GM18502 (cell line): Measurements from ENCODE around the gene IGFBP2.

ENCODE experiments used
- ATAC-seq: cut with Tn5 transposase; IDR thresholded peaks from one replicate; pipeline ENCODE4 v1.9.1; 2021; ENCODE audit warnings: mild to moderate bottlenecking; ENCODE audit not compliant: unreplicated experiment, poor library complexity

The IGFBP2 gene

DNA sequence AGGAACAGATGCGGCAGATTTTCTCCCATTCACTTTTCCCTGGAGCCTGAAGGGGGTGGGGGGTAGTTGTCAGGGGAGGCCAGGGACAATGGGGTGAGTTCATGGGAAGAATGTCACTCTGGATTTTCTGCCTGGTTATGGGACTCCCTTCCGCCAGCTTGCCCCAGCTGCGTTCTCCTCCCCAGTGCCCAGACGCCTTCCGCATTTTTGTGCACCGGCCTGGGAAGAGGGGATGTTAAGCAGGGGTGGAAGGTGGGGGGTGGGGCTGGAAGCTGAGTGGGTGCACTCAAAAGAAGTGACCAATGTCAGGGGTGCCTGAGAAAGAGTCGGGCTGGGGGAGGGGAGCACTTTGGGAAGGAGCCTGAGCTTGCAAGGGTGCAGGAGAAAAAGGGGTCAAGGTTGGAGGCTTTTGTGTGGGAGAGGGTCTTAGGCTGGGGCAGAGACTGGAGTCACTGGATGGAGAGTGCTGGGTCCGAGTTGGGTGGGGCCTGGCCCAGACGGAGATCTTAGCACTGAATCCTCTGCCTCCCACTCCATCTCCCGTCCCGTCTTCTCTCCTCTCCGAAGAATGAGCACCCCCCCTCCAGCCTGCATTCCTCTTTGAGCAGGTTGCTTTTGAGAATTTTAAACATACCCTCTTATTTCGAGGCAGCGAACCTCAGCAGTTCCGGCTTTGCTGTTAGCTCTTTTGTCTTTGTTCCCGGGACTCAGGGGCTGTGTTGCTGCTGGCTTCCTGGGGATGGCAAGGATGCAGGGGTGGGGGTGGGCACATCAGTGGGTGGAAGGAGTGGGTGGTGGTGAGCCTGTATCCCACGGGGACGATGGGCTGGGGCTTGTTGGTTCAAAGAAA is 2.7 kb downstream of the IGFBP2 start:
- ATAC-seq = no peak

DNA sequence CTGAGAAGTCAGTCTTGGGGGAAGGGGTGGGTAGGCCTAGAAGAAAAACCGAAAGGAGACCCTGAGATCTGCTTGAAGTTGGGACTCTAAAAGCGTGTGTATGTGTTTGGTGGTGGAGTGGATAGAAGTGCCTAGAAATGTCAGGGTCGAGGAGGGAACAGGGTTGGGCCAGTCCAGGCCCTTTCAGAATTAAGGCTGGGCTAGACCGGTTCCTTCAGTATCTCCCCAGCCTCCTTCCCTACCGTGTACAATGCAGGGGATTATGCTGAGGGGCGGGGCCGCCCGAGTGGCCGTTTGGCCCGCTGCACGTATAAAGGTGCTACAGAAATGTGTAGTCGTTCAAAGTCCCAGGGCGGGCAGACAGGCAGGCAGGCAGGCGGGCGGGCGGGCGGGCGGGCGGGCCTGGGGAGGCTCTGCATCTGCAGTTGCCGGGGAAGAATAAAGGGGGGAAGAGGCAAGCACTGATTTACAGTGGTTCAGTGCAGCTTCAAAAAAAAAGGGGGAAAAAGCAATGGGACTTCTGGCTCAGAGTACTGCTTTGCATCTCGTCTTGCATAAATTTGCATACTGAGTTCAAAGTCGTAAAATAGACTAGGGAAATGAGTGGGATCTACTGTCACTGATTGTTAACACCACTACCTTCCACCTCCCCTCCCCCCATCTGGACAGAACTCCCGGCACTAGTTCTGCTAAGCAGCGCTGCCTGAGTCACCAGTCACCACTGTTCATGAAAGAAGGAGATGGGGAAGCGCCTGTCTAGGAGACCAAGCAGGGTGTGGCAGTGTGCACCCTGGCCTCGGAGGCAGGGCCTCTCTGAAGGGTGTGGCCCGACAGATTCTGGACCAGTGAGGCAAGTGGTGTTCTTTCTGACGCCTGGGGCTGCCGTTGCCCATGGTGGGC is 3.6 kb downstream of the IGFBP2 start:
- ATAC-seq = no peak

DNA sequence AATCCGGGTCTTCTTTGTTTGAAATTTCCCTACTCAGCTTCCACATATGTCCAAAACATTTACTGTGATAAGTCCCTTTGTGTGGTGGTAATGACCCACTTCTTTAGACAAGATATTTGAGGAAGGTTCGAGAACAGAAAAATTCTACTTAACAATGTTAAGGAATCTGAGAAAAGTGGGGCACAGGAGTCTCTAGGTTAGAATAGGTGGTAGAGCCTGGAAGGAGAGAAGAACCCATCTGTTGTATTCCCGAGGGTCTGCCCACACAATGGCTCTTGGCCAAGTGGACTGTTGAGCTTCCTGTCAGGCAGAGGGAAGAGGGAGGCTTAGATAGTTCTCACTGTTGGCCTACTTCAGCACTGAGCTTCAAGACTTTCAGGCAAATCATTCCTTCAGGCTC is 4.3 kb downstream of the IGFBP2 start:
- ATAC-seq = no peak

DNA sequence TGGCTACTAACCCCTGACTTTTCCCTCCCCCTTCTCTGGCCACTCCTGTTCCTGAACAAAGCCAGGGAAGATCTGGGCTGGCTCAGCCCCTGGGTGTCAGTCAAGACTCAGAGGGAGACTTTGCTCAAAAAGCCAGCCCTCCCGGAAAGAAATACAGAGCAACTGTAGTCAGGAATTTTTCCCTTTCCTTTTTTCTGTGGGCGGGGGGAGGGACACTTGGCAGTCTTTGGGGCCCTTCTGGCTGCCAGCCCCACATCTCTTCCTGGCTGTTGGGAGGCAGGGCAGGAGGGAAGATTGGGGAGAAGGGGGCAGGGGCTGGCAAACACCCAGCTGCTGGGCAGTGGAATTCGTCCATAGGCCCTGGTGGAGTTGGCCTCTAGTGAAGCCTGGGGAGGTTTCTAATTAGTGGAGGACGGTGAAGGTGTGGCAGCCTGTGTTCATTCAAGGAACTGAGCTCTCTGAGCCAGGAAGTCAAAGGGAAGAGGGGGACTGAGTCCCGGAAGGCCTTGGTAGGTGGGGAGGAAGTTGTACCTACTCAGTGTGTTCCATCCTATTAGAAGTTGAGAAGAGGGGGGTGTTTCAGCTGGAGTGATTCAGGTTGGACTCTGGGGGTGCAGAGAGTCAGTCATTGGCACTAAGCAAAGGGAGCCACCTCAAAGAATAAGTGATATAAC is 10.9 kb downstream of the IGFBP2 start:
- ATAC-seq = no peak

- ATAC-seq = no peak
These were observed 11.8 kb downstream of the IGFBP2 start for GRCh38 chr2:216644842-216645635.

DNA sequence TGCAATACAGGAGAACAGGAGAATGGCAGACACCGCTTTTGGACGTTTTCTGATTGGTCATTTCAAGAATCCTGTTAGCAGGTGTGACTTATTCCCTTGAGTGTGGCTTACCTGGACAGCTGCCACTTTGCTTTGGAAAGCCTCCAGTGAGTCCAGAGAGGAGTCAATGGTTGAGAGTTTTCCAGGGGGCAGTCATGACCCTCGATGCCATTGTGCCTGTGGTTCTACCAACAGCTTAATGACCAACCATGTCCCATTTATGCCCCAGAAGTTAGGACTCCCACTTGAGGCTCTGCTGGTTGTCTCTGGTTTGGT is 12.4 kb downstream of the IGFBP2 start:
- ATAC-seq = no peak

GRCh38 chr2:216646116-216646515 is 12.9 kb downstream of the IGFBP2 start:
- no peak for ATAC-seq

GRCh38 chr2:216648105-216648504 is 14.9 kb downstream of the IGFBP2 start:
- no peak for ATAC-seq

- ATAC-seq = no peak
These were observed 16.4 kb downstream of the IGFBP2 start for GRCh38 chr2:216649574-216649973.

DNA sequence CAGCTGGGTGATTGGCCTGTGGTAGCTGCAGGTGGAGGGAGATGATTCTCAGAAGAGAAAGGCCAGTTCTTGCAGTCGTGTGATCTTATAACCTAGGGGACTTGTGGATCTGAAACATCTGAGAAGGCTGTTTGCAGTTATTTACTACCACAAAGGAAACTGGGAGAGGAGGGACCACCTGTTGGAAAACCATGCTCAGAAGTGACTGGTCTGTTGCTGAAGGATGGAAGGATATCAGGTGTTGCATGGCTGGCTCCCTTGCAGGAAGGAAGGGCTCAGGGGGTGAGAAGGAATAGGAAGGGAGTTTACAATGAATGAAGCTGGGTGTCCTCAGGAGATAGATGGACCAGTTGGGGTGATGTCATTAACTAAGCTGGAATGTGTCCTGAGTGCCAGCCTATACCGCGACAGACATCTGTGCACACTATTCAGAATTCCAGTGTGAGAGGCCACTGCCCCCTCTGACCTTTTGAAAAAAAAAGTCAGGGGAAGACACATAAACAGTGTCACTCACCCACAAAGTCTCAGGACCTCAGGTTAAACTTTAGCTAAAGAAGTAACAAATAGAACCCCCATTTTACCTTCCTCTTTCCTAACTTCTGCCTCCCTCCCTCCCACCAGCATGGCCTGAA is 17.5 kb downstream of the IGFBP2 start:
- no peak for ATAC-seq

DNA sequence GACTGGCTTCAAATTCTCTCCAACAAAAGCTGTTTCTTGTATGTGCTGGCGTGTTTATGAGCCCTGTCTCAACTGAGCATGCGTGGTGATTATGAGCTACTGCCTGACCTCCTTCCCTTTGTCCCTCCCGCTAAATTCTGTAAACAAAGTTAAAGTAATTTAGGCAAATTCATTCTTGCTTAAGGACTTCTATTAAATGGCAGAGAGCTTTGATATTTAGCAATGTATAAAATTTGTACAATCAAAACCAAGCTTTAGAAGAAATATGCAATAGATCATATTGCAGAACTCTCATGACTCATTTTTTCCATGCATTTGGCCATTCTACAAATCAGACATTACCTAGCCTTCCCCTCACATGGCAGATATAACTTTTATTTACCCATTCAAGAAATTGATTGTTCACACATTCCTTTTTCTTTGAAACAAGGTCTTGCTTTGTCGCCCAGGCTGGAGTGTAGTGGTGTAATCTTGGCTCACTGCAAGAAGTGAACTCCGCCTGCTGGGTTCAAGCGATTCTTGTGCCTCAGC is 18.2 kb downstream of the IGFBP2 start:
- no peak for ATAC-seq

DNA sequence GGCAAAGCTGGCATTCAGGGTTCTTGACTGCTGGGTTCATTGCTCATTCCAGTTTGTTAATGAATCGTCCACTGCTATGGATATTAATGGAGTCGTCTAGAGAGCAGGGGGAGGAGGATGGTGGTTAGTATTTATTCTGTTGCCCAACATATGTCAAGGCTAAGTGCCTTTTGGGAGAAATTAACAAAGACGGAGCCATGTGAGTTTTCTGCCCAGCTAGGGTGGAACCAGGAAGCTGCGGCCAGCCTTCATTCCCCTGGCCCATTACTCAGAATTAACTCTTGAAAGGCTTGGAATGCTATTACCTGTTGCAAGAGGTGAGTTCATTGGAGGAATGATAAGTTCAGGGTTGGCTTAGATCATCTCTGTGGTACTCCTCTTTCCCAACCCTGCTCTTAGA is 19.3 kb downstream of the IGFBP2 start:
- no peak for ATAC-seq

DNA sequence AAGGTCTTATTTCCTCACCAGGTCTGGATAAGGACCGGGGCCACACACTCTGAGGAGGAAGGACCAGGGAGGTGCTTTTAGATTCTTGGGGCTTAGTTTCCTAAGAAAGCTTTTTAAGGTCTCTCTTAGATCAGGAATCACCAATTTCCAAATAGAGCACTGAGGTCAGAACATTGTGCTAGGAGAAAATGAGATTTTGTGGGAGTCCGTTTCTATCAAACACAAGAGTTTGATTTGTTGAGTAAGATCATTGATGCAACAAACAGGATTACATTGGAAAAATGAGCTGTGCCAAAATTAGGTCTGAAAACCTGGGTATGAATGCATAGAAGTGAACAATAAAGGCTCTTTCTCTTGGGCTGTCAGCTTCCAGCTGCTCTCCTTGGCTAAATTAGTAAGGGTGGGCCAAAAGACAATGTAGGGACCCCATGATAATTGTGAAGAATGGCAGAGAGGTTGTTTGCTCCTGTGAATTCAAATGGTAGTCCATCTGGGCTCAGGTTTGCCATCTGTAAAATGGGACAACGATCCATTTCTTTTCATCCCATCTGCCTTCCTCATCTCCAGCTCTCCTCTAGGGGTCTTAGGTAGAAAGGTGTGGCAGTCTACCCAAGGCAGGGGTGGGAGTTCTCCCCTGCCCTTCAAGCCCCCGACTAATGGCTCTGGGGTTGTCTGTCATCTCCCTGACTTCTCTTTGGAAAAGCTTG is 20.0 kb downstream of the IGFBP2 start:
- no peak for ATAC-seq

DNA sequence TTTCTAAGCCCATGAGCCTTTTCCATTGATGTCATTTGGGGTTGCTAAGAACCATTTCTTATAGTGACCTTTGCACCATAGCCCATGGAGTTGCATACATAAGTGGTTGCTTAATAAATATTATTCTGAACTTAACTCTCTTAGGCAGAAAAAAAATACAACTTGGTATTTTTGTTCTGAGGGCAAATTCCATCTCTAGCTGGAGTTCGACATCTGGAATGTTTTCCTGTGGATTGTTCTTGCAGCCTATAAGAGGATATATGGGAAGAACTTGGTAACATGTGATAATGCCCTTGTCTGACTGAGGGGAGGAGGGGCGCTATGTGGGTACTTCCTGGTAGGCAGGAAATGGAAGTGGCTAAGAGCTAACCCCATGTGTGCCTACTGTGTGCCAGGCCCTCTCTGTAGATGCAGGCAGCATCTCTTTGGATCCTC is 20.7 kb downstream of the IGFBP2 start:
- ATAC-seq = no peak

- ATAC-seq = no peak
These were observed 21.4 kb downstream of the IGFBP2 start for GRCh38 chr2:216654528-216655052.

- ATAC-seq = no peak
These were observed 24.1 kb downstream of the IGFBP2 start for GRCh38 chr2:216657086-216657855.

DNA sequence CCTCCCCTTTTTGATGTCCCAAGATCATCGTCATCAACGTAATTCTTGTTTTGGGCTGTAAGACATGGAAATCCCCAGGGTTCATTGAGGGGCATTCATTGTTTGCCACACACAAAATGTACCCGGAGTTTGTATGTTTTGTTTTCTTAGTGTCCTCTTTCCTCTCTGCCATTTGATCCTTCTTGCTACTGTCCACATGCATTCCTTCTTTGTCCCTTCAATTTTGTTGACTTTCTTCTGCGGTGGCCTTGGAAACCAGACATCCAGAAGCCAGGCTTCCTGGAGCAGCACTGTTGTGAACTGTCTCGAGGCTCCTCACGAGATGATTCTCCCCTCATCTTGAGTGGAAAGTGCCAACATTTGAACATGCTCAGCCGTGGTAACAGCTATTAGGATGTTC is 24.8 kb downstream of the IGFBP2 start:
- ATAC-seq = no peak

DNA sequence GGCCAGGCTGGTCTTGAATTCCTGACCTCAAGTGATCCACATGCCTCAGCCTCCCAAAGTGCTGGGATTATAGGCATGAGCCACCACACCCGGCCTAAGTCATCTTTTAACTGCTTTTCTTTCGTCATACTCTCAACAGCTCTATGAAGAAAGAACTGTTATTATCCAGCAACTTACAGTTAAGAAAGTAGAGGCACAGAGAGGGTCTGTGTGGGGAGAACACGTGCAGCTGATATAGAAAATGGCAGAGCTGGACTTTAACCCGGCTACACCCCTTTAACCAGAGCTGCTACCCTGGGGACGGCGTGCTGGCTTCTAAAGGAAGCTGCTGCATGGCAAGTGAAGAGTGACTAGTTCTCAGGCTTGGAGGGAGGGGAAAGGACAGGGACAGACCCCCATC is 25.5 kb downstream of the IGFBP2 start:
- no peak for ATAC-seq
